Measurements from ENCODE around the gene RNF220. TPM values are rescaled to one million over a fixed set of nuclear protein-coding genes. Genes with fewer than 3 reads are reported as not detected.

Gene RNF220
- total and polyA plus RNA-seq, 2 donors (not counting 3 experiments of a cell fraction or from before 2014, with no cell fraction given) = 62.7 to 66.6 TPM

- TF ChIP-seq POLR2A (IDR thresholded peaks at IDR 0.05; ENCODE audit: low read depth, low read length) = no peak
- no peak for TF ChIP-seq JUN (IDR thresholded peaks at IDR 0.05; ENCODE audit: borderline replicate concordance, insufficient read depth, insufficient read length, low read depth)
- TF ChIP-seq MAX (IDR thresholded peaks at IDR 0.05; ENCODE audit: insufficient read depth, insufficient read length) = no peak
- TF ChIP-seq GATA2 (IDR thresholded peaks at IDR 0.05; ENCODE audit: insufficient read depth, insufficient read length, low read depth, low read length) = no peak
- TF ChIP-seq EZH2 (IDR thresholded peaks at IDR 0.05; ENCODE audit: borderline replicate concordance, low read depth, low read length, severe bottlenecking) = no peak
- TF ChIP-seq FOS (IDR thresholded peaks at IDR 0.05; ENCODE audit: borderline replicate concordance, insufficient read depth, low read length) = no peak
- TF ChIP-seq MYC (IDR thresholded peaks at IDR 0.05; ENCODE audit: low read depth, low read length) = no peak
- TF ChIP-seq CTCF (IDR thresholded peaks at IDR 0.05; ENCODE audit: extremely low read depth in 1 of 2, insufficient read depth in 1 of 2, low read depth in 1 of 2, low read length in 2 of 2) = no peak
- no peak for TF ChIP-seq POLR2AphosphoS5 (IDR thresholded peaks at IDR 0.05; ENCODE audit: insufficient read depth, low read depth, low read length)
- no TSS peak for BruUV-seq (replicated peaks)
- no peak for FAIRE-seq
- Histone ChIP-seq H2AFZ (ENCODE audit: low read depth, low read length) (no peak overlapping the region), H3K9me3 (replicated peaks; ENCODE audit: control insufficient read depth, insufficient read depth, low read length) (no peaks in the 10 kb centered on the region), H3K79me2 (ENCODE audit: control insufficient read depth, insufficient read depth, low read length) (no peaks in the 10 kb centered on the region), H3K4me3 (replicated peaks in 1 of 3; ENCODE audit: insufficient read depth in 1 of 3, low read depth in 1 of 3, low read length in 3 of 3) (no peak overlapping the region), H3K27ac (ENCODE audit: insufficient read depth, low read depth, low read length) (no peak overlapping the region), H3K27me3 (ENCODE audit: control insufficient read depth in 2 of 2, insufficient read depth in 2 of 2, low read length in 2 of 2) (peaks cover 0 to 6% of the 10 kb centered on the region in 2 experiments), H3K4me1 (ENCODE audit: control insufficient read depth, extremely low read depth, insufficient read depth, low read length) (no peaks in the 10 kb centered on the region), H4K20me1 (replicated peaks; ENCODE audit: control insufficient read depth, extremely low read depth, insufficient read depth, low read length) (no peaks in the 10 kb centered on the region), H3K9ac (replicated peaks; ENCODE audit: extremely low read depth, insufficient read depth, low read length) (no peak overlapping the region), H3K9me1 (replicated peaks; ENCODE audit: control insufficient read depth, extremely low read depth, insufficient read depth, low read length) (no peaks in the 10 kb centered on the region), H3K4me2 (ENCODE audit: insufficient read depth, low read length) (no peak overlapping the region), H3K36me3 (ENCODE audit: control insufficient read depth in 2 of 2, extremely low read depth in 1 of 2, insufficient read depth in 2 of 2, low read length in 2 of 2) (no peaks in the 10 kb centered on the region)
- no peak for DNase-seq (ENCODE audit: low read depth, low spot score)
- ChIA-PET POLR2A (no interaction called here), CTCF (interaction anchor here (0.6 to 15.0 kb wide), 30 partner anchors 8 to 589 kb away, joined by 3 to 398 read pairs (median 4); partner anchors contain the start of genes ERI3 and RNF220)
- dilution Hi-C loops (cut with MboI; ENCODE audit: extremely low pct_ligation_motif_present, low sequenced_read_pairs) (no loop called here), intact Hi-C loops (cut with micrococcal nuclease) (no loop called here)
These were observed 189.3 kb downstream of the RNF220 start for GRCh38 chr1:44594353-44594752.
